Activated CD4-positive, CD25-positive, alpha-beta regulatory T cell treated with anti-CD3 and anti-CD28 coated beads, Interleukin-2, amount 50 U/mL, for 16 hours (primary cell): ENCODE measurements around the gene ADM5.
"Not testable (repeated sequence)": the region's sequence is repeated elsewhere in the genome, so short reads cannot be mapped to it uniquely, and the experiment has no call there.

Source experiments
- DNase-seq: peaks from one replicate; pipeline ENCODE4 v3.0.0-alpha.2; 2020; ENCODE audit warnings: low read depth, low spot score

The ADM5 gene

DNA sequence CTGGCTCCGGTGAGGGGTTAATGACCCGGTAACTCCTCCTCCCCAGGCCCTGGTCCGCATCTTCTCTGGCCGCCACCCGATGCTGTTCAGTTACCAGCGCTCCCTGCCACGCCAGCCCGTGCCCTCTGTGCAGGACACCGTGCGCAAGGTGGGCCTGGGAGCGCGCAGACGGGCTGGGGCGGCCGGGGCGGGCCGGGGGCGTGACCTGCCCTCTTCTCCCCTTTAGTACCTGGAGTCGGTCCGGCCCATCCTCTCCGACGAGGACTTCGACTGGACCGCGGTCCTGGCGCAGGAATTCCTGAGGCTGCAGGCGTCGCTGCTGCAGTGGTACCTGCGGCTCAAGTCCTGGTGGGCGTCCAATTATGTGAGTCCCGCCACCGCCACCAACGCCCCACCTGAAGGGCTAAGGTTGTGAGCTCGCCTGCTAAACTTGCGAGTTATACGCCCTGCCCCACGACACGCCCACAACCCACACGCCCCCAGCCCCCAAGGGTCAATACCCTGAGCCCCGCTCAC, 11.9 kb downstream of the ADM5 start:
- no peak for DNase-seq

- no peak for DNase-seq
These were observed 15.7 kb downstream of the ADM5 start for GRCh38 chr19:49704888-49705642.

GRCh38 chr19:49705919-49706318, 16.5 kb downstream of the ADM5 start:
- DNase-seq: no peak

- no peak for DNase-seq
These were observed 21.1 kb downstream of the ADM5 start for GRCh38 chr19:49710372-49710951.

DNA sequence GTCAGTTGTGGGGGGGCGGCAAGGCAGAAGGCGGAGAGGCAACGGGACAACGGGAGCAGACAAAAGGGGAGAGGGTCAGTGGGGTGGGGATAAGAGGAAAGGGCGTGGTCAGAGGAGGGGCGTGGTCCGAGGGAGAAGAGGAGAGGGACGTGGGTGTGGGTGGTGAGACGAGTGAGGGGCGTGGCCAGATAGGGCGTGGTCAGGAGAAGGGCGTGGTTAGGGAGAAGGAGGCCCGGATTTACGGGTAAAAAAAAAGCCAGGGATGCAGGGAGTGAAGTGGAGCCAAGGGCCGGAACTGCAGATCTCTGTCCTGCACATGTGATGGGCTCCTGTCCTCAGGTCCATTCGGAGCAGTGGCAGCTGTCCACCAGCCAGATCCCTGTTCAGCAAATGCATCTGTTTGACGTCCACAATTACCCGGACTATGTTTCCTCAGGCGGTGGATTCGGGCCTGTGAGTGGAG, 23.0 kb downstream of the ADM5 start:
- DNase-seq: no peak

DNA sequence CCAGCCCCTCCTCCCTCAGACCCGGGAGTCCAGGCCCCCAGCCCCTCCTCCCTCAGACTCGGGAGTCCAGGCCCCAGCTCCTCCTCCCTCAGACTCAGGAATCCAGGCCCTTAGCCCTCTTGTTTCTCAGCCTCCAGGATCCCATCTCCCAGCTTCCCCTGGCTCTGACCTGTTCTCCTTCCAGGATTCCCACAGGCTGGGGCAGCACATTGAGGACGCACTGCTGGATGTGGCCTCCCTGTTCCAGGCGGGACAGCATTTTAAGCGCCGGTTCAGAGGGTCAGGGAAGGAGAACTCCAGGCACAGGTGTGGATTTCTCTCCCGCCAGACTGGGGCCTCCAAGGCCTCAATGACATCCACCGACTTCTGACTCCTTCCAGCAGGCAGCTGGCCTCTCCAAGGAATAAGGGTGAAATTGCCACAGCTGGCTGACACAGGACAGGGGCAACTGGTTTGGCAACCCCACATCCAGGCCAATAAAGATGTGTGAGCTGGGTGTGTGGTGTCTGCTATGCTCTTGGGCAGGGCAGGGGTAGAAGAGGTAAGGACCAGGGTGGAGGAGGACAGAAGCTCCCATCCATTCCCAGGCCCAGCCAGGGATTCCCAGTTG, 23.9 kb downstream of the ADM5 start:
- DNase-seq: no peak

GRCh38 chr19:49716154-49716553, 26.8 kb downstream of the ADM5 start:
- DNase-seq: no peak

GRCh38 chr19:49718511-49718910, 29.1 kb downstream of the ADM5 start:
- no peak for DNase-seq

GRCh38 chr19:49718991-49719390, 29.6 kb downstream of the ADM5 start:
- DNase-seq: no peak

- not testable (repeated sequence) for DNase-seq
These were observed 30.0 kb downstream of the ADM5 start for GRCh38 chr19:49719420-49719819.

DNA sequence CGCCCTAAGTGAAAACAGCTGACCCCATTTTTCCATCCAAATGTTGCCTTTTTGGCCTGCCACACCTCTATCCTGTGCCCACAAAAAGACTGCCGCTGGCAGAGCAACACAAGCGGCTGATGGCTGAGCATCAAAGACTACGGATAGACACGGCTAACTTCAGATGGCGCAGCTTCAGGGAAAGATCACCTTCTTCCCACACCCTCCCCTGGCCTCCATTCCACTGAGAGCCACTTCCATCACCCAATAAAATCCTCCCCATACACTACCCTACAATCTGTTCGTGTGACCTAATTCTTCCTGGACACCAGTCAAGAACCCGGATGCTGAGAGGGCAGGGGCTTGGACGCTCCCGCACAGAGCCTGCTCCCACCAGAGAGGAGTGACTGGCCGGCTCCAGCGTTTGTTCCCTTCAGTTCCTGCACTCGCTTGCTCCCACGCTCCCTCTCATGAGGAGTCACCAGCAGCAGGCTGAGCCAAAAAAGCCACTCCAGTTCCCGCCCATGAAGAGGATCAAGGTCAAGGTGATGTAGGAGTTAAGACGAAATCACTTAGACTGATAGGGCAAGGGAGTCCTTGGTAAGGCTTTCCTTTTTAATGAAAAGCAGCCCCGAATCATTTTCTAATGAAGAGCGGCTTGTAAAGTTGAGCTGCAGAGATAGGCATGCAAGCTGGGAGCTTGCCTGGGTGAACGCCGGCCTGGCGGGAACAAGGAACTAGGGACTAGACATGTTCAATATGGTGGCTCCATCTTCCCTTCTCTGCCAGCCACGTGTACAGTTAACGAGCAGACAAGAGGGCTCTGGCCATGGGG, 38.0 kb downstream of the ADM5 start:
- no peak for DNase-seq

GRCh38 chr19:49730166-49730565, 40.8 kb downstream of the ADM5 start:
- no peak for DNase-seq

DNA sequence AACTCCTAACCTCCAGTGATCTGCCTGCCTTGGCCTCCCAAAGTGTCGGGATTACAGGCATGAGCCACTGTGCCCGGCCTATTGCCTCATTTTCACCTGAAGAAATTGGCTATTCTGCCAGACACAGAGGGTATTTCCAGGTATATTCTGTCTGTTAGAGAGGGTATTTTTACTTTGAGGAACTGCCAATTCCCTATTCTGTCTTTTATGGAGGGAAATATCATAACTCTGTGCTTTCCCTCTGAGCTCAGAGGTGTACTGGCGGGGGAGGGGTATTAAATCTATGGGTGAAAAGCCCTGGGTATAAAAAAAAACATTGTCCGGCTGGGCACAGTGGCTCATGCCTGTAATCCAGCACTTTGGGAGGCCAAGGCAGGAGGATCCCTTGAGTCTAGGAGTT, 48.9 kb downstream of the ADM5 start:
- DNase-seq: no peak

- DNase-seq: no peak
These were observed 49.7 kb downstream of the ADM5 start for GRCh38 chr19:49739098-49739497.

GRCh38 chr19:49739933-49740332, 50.5 kb downstream of the ADM5 start:
- no peak for DNase-seq
